GM12878 (cell line): ENCODE data around the gene DTD1. TPM values are rescaled to one million over a fixed set of nuclear protein-coding genes. Genes with fewer than 3 reads are reported as not detected.

Experiments
- ATAC-seq: fragments of 200-7000 bp; cut with Tn5 transposase; 3 replicates; pipeline ENCODE4 v1.9.1; 2020; ENCODE audit warnings: mild to moderate bottlenecking, moderate library complexity
- BruUV-seq: library from RNA; stranded (reverse); fragments of 400-500 nt; replicated peaks from 2 replicates; lab custom pipeline; 2021; lab: Mats Ljungman, UMichigan
- CTCF ChIA-PET: fragments of 300-600 bp; sonication (Branson Sonifier 250); formaldehyde crosslinking; extraction: SDS; loops from one replicate; lab custom pipeline; 2021; ENCODE audit warnings: inconsistent platforms; lab: Yijun Ruan, JAX
- POLR2A ChIA-PET: fragments of 350-600 bp; formaldehyde crosslinking; extraction: SDS; loops from one replicate; lab custom pipeline; 2021; ENCODE audit warnings: inconsistent platforms; lab: Charles Lee
- RAD21 ChIA-PET: fragments of 300-600 bp; sonication (Branson Sonifier 250); formaldehyde crosslinking; loops from one replicate; lab custom pipeline; 2023; ENCODE audit warnings: antibody characterized with exemption; ENCODE audit not compliant: unreplicated experiment; lab: Charles Lee
- SMC1A ChIA-PET: fragments of 300-600 bp; sonication (Branson Sonifier 250); formaldehyde crosslinking; loops from one replicate; lab custom pipeline; 2023; ENCODE audit not compliant: unreplicated experiment, uncharacterized antibody; lab: Charles Lee
- DNase-seq: peaks from one replicate; pipeline ENCODE4 v3.0.0-alpha.2; 2011; ENCODE audit warnings: low read depth, low spot score
- FAIRE-seq: peaks from 3 replicates; lab custom pipeline; 2011; peaks lifted over from hg19 to GRCh38; lab: Jason Lieb, UNC
- H2AFZ ChIP-seq: 2 replicates; pipeline ENCODE4 v1.6.0; 2011; ENCODE audit warnings: low read depth, low read length, control low read depth; ENCODE audit not compliant: control insufficient read depth
- H3K27ac ChIP-seq: 2 replicates; pipeline ENCODE4 v1.5.1; 2011; ENCODE audit warnings: control low read depth; ENCODE audit not compliant: control insufficient read depth, insufficient read depth
- H3K27me3 ChIP-seq, 2 experiments: replicated peaks in 1 of 2; 2 replicates each; pipeline versions ENCODE4 v1.6.0 to v1.6.1; 2011; ENCODE audit warnings: low read length in 1 of 2; ENCODE audit not compliant: control insufficient read depth in 2 of 2, insufficient read depth in 2 of 2
- H3K36me3 ChIP-seq, 2 experiments: 2 replicates each; pipeline ENCODE4 v1.5.1; 2011; ENCODE audit warnings: low read length in 1 of 2; ENCODE audit not compliant: control insufficient read depth in 2 of 2, insufficient read depth in 2 of 2
- H3K4me1 ChIP-seq: 2 replicates; pipeline ENCODE4 v1.6.1; 2011; ENCODE audit warnings: mild to moderate bottlenecking, low read length, moderate library complexity, mixed read lengths; ENCODE audit not compliant: control insufficient read depth, insufficient read depth
- H3K4me2 ChIP-seq: 2 replicates; pipeline ENCODE4 v1.6.0; 2011; ENCODE audit warnings: control low read depth; ENCODE audit not compliant: control insufficient read depth, insufficient read depth
- H3K4me3 ChIP-seq: fragments of 200-600 bp; sonication (generic); 2 replicates; pipeline ENCODE4 v1.5.1; 2016
- H3K79me2 ChIP-seq: 2 replicates; pipeline ENCODE4 v1.6.0; 2011; ENCODE audit warnings: low read length; ENCODE audit not compliant: control insufficient read depth, insufficient read depth
- H3K9ac ChIP-seq: 2 replicates; pipeline ENCODE4 v1.8.0; 2011; ENCODE audit warnings: low read length, control low read depth, mixed read lengths; ENCODE audit not compliant: control insufficient read depth, insufficient read depth
- H3K9me3 ChIP-seq: replicated peaks from 3 replicates; pipeline ENCODE4 v1.5.1; 2011; ENCODE audit warnings: mild to moderate bottlenecking, low read length; ENCODE audit not compliant: control insufficient read depth, insufficient read depth
- H4K20me1 ChIP-seq: 2 replicates; pipeline ENCODE4 v1.6.0; 2011; ENCODE audit not compliant: control insufficient read depth, insufficient read depth
- KAT2A ChIP-seq: conservative IDR thresholded peaks from 2 replicates; pipeline ENCODE4 v1.6.1; 2011; ENCODE audit warnings: low read depth, low read length; ENCODE audit not compliant: control insufficient read depth
- KDM1A ChIP-seq: fragments of 200-600 bp; sonication (generic); IDR thresholded peaks from 2 replicates; pipeline ENCODE4 v1.6.1; 2016; ENCODE audit warnings: borderline replicate concordance
- NFXL1 ChIP-seq: fragments of 450-650 bp; IDR thresholded peaks from 2 replicates; pipeline ENCODE4 v1.6.1; 2017; ENCODE audit warnings: antibody characterized with exemption, mild to moderate bottlenecking, borderline replicate concordance
- RAD21 ChIP-seq: IDR thresholded peaks from 2 replicates; pipeline ENCODE4 v1.6.1; 2011; ENCODE audit warnings: mild to moderate bottlenecking, low read depth, low read length, moderate library complexity; ENCODE audit not compliant: insufficient read depth
- SMAD1 ChIP-seq: fragments of 450-650 bp; IDR thresholded peaks from 2 replicates; pipeline ENCODE4 v1.6.1; 2018; ENCODE audit warnings: mild to moderate bottlenecking, low read depth; ENCODE audit not compliant: partially characterized antibody
- WGBS: methylation state at CpG from one replicate; pipeline ENCODE4 v1.1.6; 2016; ENCODE audit warnings: low lambda C conversion rate; ENCODE audit not compliant: insufficient replicate concordance, insufficient coverage; ENCODE audit errors: missing lambda C conversion rate; 5-methylcytosine and 5-hydroxymethylcytosine counted together
- in situ Hi-C: fragments of 300-500 bp; cut with MboI; formaldehyde crosslinking; loops from 9 replicates; pipeline ENCODE4 v1.14.3; 2018; ENCODE audit warnings: mixed read lengths
- intact Hi-C: fragments of 100-400 bp; cut with micrococcal nuclease; formaldehyde crosslinking; loops from one replicate; pipeline ENCODE4 v1.14.2; 2022; ENCODE audit not compliant: unreplicated experiment
- polyA plus RNA-seq, 11 experiments: library from polyadenylated mRNA; depleted of rRNA in 4 of 11; unstranded in 6 of 11; stranded (reverse) in 5 of 11; fragments of >200 nt; fragmentation: Nextera tagmentation in 4 of 11; fragmentation: Illumina TruSeq in 1 of 11; extraction: Ambion mirVana in 4 of 11; extraction: Trizol in 1 of 11; gene quantifications; 1 replicate in 1 of 11; 2 replicates in 10 of 11; pipeline versions ENCODE4 v1.2.1 to v1.2.3, GENCODE V29; 2011 to 2016; ENCODE audit warnings: inconsistent platforms in 2 of 11, missing spikeins in 2 of 11, low read depth in 1 of 11
- total RNA-seq, 4 experiments: library from RNA; depleted of rRNA in 3 of 4; stranded (reverse); fragments of >200 nt in 3 of 4; fragmentation: Illumina TruSeq in 1 of 4; extraction: Trizol in 1 of 4; gene quantifications; 2 replicates each; pipeline versions ENCODE4 v1.2.1 to v1.2.3, GENCODE V29; 2013 to 2021
- TF ChIP-seq, protein P1 (sequence below): fragments of 450-650 bp; IDR thresholded peaks from 2 replicates; pipeline ENCODE4 v1.6.1; 2014; ENCODE audit warnings: mild to moderate bottlenecking
- TF ChIP-seq, protein P2 (sequence below): fragments of 450-650 bp; IDR thresholded peaks from 2 replicates; pipeline ENCODE4 v1.6.1; 2018; ENCODE audit warnings: mild to moderate bottlenecking, low read depth, moderate library complexity; ENCODE audit not compliant: partially characterized antibody
- TF ChIP-seq, protein P3 (sequence below): fragments of 450-650 bp; IDR thresholded peaks from 2 replicates; pipeline ENCODE4 v1.6.1; 2017; ENCODE audit warnings: low read depth, mild to moderate bottlenecking, moderate library complexity
- TF ChIP-seq, protein P4 (sequence below): fragments of 450-650 bp; IDR thresholded peaks from 2 replicates; pipeline ENCODE4 v1.6.1; 2017; ENCODE audit warnings: mild to moderate bottlenecking
- TF ChIP-seq, protein P5 (sequence below): IDR thresholded peaks from 2 replicates; pipeline ENCODE4 v1.6.1; 2011; ENCODE audit warnings: borderline replicate concordance, low read depth, mild to moderate bottlenecking, moderate library complexity, low read length; ENCODE audit not compliant: insufficient read depth, poor library complexity, severe bottlenecking

Gene DTD1
- total and polyA plus RNA-seq, 10 of the 15 experiments (the other 5 are each of a cell fraction or from before 2014, with no cell fraction given) = 24.3 to 99.8 (median 63.3) TPM

DNA sequence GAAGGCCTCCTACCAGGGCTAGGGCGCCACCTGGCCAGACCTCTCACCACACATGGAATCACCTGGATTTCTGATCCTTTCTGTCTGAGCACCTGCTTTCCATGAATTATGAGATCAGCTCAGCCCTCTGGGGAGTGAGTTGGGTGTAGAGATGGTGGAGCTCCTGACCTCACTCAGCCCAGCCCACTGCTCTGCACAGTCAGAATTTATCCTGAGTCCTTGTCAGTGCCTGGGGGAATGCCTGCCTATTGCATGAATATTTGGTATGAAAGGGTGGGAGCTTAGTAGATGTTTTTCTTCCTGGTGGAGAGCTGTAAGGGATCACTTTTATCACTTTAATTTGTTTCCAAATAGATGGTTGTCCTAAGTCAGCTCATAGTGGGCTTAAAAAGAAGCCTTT lies 47.5 kb downstream of the DTD1 start (continued):
- TF ChIP-seq RAD21 (no peak), NFXL1 (no peak), KDM1A (no peak)

DNA sequence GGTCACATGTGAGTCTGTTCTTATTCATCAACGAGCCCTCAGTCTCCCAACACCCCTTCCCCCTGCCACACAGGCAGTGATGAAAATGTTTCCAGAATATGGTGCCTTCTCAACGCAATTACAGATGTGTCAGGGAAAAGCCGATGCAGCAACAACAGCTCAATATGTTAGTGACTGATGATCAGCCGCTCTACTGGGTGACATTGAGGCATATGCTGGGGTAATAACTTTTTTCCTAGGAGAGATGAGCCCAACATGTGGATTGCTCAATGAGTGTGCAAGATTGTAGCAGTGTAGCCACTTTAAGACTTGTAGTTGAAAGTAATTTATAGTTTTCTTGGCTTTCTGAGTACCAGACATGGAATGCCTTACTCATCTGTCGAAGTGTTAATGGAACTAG lies 49.4 kb downstream of the DTD1 start:
- SMC1A ChIA-PET = no interaction called here
- Histone ChIP-seq H3K9ac (no peak overlapping the region), H3K4me1 (peaks cover 9% of the 10 kb centered on the region), H3K27me3 (no peaks in the 10 kb centered on the region), H4K20me1 (no peaks in the 10 kb centered on the region), H3K27ac (no peak overlapping the region), H3K4me3 (no peak overlapping the region), H3K9me3 (no peaks in the 10 kb centered on the region), H3K79me2 (no peaks in the 10 kb centered on the region), H3K36me3 (peaks cover 0 to 3% of the 10 kb centered on the region in 2 experiments; a peak in 1 of 4 replicates), H2AFZ (no peak overlapping the region), H3K4me2 (no peak overlapping the region)
- CTCF ChIA-PET = interaction anchor here (1.2 to 2.4 kb wide), 5 partner anchors 13 to 1024 kb away, joined by 3 to 7 read pairs (median 3); no protein-coding TSS in a partner anchor
- intact Hi-C loops (loop anchor here (5.0 to 10.0 kb wide), 3 partner anchors 155 to 268 kb away; no protein-coding TSS in a partner anchor), in situ Hi-C loops (loop anchor here (10.0 to 25.0 kb wide), 2 partner anchors 438 to 550 kb away; no protein-coding TSS in a partner anchor)
- DNase-seq (no peak), FAIRE-seq (no peak), ATAC-seq (no peak)
- 85% methylated on average over 5 of the region's 5 CpGs for WGBS
- BruUV-seq = no TSS peak
- TF ChIP-seq, protein P1, sequence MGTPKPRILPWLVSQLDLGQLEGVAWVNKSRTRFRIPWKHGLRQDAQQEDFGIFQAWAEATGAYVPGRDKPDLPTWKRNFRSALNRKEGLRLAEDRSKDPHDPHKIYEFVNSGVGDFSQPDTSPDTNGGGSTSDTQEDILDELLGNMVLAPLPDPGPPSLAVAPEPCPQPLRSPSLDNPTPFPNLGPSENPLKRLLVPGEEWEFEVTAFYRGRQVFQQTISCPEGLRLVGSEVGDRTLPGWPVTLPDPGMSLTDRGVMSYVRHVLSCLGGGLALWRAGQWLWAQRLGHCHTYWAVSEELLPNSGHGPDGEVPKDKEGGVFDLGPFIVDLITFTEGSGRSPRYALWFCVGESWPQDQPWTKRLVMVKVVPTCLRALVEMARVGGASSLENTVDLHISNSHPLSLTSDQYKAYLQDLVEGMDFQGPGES = no peak
- TF ChIP-seq KAT2A = no peak
- TF ChIP-seq, protein P2, sequence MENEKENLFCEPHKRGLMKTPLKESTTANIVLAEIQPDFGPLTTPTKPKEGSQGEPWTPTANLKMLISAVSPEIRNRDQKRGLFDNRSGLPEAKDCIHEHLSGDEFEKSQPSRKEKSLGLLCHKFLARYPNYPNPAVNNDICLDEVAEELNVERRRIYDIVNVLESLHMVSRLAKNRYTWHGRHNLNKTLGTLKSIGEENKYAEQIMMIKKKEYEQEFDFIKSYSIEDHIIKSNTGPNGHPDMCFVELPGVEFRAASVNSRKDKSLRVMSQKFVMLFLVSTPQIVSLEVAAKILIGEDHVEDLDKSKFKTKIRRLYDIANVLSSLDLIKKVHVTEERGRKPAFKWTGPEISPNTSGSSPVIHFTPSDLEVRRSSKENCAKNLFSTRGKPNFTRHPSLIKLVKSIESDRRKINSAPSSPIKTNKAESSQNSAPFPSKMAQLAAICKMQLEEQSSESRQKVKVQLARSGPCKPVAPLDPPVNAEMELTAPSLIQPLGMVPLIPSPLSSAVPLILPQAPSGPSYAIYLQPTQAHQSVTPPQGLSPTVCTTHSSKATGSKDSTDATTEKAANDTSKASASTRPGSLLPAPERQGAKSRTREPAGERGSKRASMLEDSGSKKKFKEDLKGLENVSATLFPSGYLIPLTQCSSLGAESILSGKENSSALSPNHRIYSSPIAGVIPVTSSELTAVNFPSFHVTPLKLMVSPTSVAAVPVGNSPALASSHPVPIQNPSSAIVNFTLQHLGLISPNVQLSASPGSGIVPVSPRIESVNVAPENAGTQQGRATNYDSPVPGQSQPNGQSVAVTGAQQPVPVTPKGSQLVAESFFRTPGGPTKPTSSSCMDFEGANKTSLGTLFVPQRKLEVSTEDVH = no peak
- TF ChIP-seq, protein P3, sequence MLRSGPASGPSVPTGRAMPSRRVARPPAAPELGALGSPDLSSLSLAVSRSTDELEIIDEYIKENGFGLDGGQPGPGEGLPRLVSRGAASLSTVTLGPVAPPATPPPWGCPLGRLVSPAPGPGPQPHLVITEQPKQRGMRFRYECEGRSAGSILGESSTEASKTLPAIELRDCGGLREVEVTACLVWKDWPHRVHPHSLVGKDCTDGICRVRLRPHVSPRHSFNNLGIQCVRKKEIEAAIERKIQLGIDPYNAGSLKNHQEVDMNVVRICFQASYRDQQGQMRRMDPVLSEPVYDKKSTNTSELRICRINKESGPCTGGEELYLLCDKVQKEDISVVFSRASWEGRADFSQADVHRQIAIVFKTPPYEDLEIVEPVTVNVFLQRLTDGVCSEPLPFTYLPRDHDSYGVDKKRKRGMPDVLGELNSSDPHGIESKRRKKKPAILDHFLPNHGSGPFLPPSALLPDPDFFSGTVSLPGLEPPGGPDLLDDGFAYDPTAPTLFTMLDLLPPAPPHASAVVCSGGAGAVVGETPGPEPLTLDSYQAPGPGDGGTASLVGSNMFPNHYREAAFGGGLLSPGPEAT = no peak
- TF ChIP-seq, protein P4, sequence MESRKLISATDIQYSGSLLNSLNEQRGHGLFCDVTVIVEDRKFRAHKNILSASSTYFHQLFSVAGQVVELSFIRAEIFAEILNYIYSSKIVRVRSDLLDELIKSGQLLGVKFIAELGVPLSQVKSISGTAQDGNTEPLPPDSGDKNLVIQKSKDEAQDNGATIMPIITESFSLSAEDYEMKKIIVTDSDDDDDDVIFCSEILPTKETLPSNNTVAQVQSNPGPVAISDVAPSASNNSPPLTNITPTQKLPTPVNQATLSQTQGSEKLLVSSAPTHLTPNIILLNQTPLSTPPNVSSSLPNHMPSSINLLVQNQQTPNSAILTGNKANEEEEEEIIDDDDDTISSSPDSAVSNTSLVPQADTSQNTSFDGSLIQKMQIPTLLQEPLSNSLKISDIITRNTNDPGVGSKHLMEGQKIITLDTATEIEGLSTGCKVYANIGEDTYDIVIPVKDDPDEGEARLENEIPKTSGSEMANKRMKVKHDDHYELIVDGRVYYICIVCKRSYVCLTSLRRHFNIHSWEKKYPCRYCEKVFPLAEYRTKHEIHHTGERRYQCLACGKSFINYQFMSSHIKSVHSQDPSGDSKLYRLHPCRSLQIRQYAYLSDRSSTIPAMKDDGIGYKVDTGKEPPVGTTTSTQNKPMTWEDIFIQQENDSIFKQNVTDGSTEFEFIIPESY = no peak
- TF ChIP-seq, protein P5, sequence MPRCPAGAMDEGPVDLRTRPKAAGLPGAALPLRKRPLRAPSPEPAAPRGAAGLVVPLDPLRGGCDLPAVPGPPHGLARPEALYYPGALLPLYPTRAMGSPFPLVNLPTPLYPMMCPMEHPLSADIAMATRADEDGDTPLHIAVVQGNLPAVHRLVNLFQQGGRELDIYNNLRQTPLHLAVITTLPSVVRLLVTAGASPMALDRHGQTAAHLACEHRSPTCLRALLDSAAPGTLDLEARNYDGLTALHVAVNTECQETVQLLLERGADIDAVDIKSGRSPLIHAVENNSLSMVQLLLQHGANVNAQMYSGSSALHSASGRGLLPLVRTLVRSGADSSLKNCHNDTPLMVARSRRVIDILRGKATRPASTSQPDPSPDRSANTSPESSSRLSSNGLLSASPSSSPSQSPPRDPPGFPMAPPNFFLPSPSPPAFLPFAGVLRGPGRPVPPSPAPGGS = peak; percentile 40
- TF ChIP-seq SMAD1 = no peak
- POLR2A ChIA-PET = no interaction called here
- RAD21 ChIA-PET = no interaction called here
